Measurements from ENCODE around the gene SLAMF9.

- TF ChIP-seq ZNF274 (IDR thresholded peaks at IDR 0.05; ENCODE audit: low read depth, low read length): no peak
- TF ChIP-seq SUZ12 (IDR thresholded peaks at IDR 0.05; ENCODE audit: extremely low read depth, insufficient read depth, insufficient read length): no peak
- no peak for TF ChIP-seq YY1 (IDR thresholded peaks at IDR 0.05; ENCODE audit: insufficient read depth, insufficient read length)
Observed at GRCh38 chr1:159986531-159986930, 32.5 kb upstream of the SLAMF9 start.
